LNCAP (cell line): Measurements from ENCODE around the gene GPR161.
A peak's percentile ranks its signal among the peaks of the same experiment; 100 is the strongest.

ENCODE experiments used
- TF ChIP-seq, protein P1 (sequence below): fragments of 450-650 bp; IDR thresholded peaks from 2 replicates; pipeline ENCODE4 v1.5.1; 2017; ENCODE audit warnings: mild to moderate bottlenecking

Gene GPR161

DNA sequence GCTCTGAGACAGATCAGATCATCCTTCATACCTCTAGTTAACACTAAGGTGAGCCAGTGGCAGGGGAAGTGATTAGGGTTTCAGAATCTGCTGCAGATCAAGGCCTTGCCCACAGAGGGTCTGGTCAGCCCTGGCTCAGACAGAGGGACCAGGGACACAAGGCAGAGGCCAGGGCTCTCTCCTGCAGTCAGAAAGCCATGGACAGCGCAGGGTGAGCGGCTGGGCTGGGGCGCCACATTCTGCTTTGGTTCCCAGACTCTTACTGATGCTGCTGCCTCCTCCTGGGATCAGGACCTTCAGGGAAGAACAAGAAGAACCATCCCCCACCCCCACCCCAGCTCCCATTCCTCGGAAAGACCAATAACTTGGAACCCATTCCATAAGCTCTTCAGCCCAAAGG lies 43.1 kb downstream of the GPR161 start:
- TF ChIP-seq, protein P1, sequence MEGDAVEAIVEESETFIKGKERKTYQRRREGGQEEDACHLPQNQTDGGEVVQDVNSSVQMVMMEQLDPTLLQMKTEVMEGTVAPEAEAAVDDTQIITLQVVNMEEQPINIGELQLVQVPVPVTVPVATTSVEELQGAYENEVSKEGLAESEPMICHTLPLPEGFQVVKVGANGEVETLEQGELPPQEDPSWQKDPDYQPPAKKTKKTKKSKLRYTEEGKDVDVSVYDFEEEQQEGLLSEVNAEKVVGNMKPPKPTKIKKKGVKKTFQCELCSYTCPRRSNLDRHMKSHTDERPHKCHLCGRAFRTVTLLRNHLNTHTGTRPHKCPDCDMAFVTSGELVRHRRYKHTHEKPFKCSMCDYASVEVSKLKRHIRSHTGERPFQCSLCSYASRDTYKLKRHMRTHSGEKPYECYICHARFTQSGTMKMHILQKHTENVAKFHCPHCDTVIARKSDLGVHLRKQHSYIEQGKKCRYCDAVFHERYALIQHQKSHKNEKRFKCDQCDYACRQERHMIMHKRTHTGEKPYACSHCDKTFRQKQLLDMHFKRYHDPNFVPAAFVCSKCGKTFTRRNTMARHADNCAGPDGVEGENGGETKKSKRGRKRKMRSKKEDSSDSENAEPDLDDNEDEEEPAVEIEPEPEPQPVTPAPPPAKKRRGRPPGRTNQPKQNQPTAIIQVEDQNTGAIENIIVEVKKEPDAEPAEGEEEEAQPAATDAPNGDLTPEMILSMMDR = no peak

GRCh38 chr1:168092566-168093355 lies 44.0 kb downstream of the GPR161 start:
- TF ChIP-seq, protein P1 = peak; percentile 49; the same call in 1 of the 2 replicates

DNA sequence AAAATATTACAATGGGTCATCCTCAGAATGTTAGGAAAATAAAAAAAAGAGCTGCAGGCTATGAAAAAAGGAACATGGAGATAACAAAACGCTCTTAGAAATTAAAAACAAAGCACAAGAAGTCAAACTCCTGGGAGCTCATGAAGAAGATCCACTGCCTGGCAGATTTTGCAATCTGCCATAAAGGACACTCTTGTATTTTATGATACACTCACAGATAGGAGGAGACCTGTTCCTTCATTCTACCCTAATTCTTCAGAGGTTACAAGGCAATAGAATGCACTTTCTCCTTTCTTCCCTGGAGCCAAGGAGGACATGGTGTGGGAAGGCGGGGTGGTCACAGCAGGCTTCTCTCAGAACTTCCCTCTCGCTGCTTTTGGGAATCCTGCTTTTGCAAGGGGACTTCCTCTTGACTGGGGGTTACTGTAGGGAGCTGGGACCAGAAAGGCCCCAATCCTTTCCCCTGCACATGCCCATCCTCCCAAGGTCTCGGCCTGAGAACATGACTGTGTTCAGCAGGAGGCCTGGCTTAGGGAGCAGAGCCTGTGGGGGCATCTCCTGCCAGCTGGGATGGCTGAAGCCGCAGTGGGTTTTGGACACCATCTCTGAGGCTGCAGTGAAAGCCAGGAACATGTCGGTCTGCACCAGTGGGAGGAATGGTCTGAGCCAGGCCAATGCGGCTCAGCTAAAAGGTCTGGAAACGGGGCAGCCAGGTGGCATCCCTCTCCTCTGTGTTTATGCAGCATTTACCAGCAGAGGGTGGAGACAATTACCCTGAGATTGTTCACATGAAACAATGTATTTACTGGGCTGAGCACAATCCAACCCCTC lies 44.8 kb downstream of the GPR161 start:
- TF ChIP-seq, protein P1 = no peak

GRCh38 chr1:168091063-168091462 lies 45.7 kb downstream of the GPR161 start:
- TF ChIP-seq, protein P1 = no peak

GRCh38 chr1:168090395-168090794 lies 46.3 kb downstream of the GPR161 start:
- TF ChIP-seq, protein P1 = no peak

DNA sequence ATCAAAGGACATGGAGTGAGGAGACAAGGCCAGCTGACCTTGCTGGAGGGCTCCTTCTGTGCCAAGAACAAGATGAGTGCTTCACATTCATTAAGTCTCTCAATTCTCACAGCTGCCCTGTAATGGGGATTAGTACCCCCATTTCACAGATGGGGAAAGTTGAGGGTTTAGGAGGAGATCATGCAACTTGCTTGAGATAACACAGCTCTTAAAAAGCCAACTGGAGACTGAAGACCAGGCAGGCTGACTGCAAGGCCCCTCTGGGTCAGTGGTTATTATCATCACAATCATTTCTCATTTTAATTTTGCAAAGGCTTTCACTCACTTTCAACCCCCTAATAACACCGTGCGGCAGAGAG lies 46.8 kb downstream of the GPR161 start:
- TF ChIP-seq, protein P1 = no peak

DNA sequence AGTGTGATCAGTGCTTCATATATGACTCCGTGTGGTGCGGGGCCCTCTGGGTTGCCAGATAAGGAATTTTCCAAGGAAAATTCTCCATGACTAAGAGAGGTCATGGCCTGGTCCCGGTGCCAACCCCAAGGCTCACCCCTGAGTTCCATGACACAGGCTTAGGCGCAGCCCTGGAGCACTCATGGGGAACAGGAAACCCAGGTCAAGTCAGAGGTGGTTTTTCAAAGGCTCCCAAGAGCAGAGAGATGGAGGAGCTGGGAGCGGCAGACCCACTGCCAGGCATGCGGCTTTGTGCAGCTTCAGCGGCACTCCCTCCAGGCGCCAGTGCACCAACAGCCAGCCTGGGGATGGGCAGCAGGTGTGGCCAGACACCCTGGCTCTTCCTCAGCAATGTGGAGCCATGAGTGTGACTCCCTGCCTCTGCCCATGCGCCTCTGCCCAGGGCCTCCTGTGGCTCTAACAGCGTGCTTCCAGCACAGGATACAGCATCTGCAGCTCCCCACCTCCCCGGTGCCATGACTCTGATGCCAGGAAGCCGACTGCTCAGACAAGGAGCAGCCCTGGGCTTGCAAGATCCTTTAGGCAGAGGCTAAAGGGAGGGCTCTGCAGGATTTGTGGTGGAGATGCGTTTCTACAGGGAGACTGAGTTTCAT lies 47.3 kb downstream of the GPR161 start:
- TF ChIP-seq, protein P1 = no peak
